Right forelimb (tissue), 1 donor: ENCODE data around the gene CLIC3.
"Not testable (repeated sequence)": the region's sequence is repeated elsewhere in the genome, so short reads cannot be mapped to it uniquely, and the experiment has no call there.

ENCODE experiments used
- DNase-seq: peaks from one replicate; pipeline ENCODE4 v3.0.0-alpha.2; 2018

Gene CLIC3

GRCh38 chr9:136996361-136997292 is at the start of gene CLIC3:
TSS of gene CLIC3 (minus strand) at chr9:136996568. CDS start at chr9:136996543, 25 bp downstream.
- no peak for DNase-seq

GRCh38 chr9:137045294-137046087 is 49.1 kb upstream of the CLIC3 start:
- peak; percentile 75 for DNase-seq

- no peak for DNase-seq
Observed at GRCh38 chr9:137044502-137045177, 48.3 kb upstream of the CLIC3 start.

- DNase-seq, result no peak
Observed at GRCh38 chr9:137044037-137044436, 47.7 kb upstream of the CLIC3 start.

GRCh38 chr9:137042751-137043727 is 46.7 kb upstream of the CLIC3 start:
- no peak for DNase-seq

GRCh38 chr9:137041124-137041523 is 44.8 kb upstream of the CLIC3 start:
- no peak for DNase-seq

GRCh38 chr9:137040568-137040967 is 44.2 kb upstream of the CLIC3 start:
- no peak for DNase-seq

GRCh38 chr9:137039611-137040366 is 43.4 kb upstream of the CLIC3 start:
- no peak for DNase-seq

- no peak for DNase-seq
Observed at GRCh38 chr9:137038916-137039315, 42.5 kb upstream of the CLIC3 start.

GRCh38 chr9:137037483-137037882 is 41.1 kb upstream of the CLIC3 start:
- DNase-seq, result no peak

- no peak for DNase-seq
Observed at GRCh38 chr9:137037035-137037434, 40.7 kb upstream of the CLIC3 start.

GRCh38 chr9:137035937-137036336 is 39.6 kb upstream of the CLIC3 start:
- DNase-seq, result no peak

GRCh38 chr9:137035507-137035834 is 39.1 kb upstream of the CLIC3 start:
- DNase-seq, result no peak

GRCh38 chr9:137034709-137035506 is 38.5 kb upstream of the CLIC3 start:
- DNase-seq, result peak; percentile 91

- no peak for DNase-seq
Observed at GRCh38 chr9:137034039-137034708, 37.8 kb upstream of the CLIC3 start.

- DNase-seq, result not testable (repeated sequence)
Observed at GRCh38 chr9:137033481-137033880, 37.1 kb upstream of the CLIC3 start.

GRCh38 chr9:137032858-137033257 is 36.5 kb upstream of the CLIC3 start:
- DNase-seq, result no peak

GRCh38 chr9:137031904-137032640 is 35.7 kb upstream of the CLIC3 start, which contains the start of gene FUT7:
TSS of gene FUT7 (minus strand) at chr9:137032088. CDS start at chr9:137031991, 97 bp downstream.
- no peak for DNase-seq
